ENCODE data around the gene GIPR. TPM values are rescaled to one million over a fixed set of nuclear protein-coding genes. Genes with fewer than 3 reads are reported as not detected.

The GIPR gene
- total and polyA plus RNA-seq, 2 of the 13 experiments (the other 11 are each of a cell fraction or from before 2014, with no cell fraction given), result 0.15 to 1.2 TPM

- peak; percentile 41; the same call in 1 of the 2 replicates for TF ChIP-seq THAP7 (CRISPR knock-in tag; IDR thresholded peaks at IDR 0.05)
- TF ChIP-seq NCOR1 (IDR thresholded peaks at IDR 0.05; ENCODE audit: borderline replicate concordance, low read length), result no peak
- no peak for TF ChIP-seq GLI4 (CRISPR knock-in tag; IDR thresholded peaks at IDR 0.05; ENCODE audit: borderline replicate concordance)
- TF ChIP-seq ZNF629 (CRISPR knock-in tag; conservative IDR thresholded peaks at IDR 0.05), result 0 out of 2 replicates have a peak, but pooled peaks have one; percentile 20
- no peak for TF ChIP-seq ZNF557 (CRISPR knock-in tag; IDR thresholded peaks at IDR 0.05)
- TF ChIP-seq GABPB1 (CRISPR knock-in tag; IDR thresholded peaks at IDR 0.05), result no peak
- TF ChIP-seq ZNF644 (CRISPR knock-in tag; IDR thresholded peaks at IDR 0.05; ENCODE audit: low read depth), result no peak
- no peak for TF ChIP-seq SCMH1 (CRISPR knock-in tag; IDR thresholded peaks at IDR 0.05; ENCODE audit: borderline replicate concordance)
- TF ChIP-seq HOXA7 (CRISPR knock-in tag; IDR thresholded peaks at IDR 0.05), result no peak
- no peak for TF ChIP-seq MZF1 (CRISPR knock-in tag; IDR thresholded peaks at IDR 0.05; ENCODE audit: borderline replicate concordance)
- TF ChIP-seq THRA (CRISPR knock-in tag; IDR thresholded peaks at IDR 0.05; ENCODE audit: borderline replicate concordance), result no peak
- TF ChIP-seq, protein P1, sequence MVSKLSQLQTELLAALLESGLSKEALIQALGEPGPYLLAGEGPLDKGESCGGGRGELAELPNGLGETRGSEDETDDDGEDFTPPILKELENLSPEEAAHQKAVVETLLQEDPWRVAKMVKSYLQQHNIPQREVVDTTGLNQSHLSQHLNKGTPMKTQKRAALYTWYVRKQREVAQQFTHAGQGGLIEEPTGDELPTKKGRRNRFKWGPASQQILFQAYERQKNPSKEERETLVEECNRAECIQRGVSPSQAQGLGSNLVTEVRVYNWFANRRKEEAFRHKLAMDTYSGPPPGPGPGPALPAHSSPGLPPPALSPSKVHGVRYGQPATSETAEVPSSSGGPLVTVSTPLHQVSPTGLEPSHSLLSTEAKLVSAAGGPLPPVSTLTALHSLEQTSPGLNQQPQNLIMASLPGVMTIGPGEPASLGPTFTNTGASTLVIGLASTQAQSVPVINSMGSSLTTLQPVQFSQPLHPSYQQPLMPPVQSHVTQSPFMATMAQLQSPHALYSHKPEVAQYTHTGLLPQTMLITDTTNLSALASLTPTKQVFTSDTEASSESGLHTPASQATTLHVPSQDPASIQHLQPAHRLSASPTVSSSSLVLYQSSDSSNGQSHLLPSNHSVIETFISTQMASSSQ (IDR thresholded peaks at IDR 0.05; ENCODE audit: low read depth), result no peak
- TF ChIP-seq, protein P1 (CRISPR knock-in tag; IDR thresholded peaks at IDR 0.05; ENCODE audit: borderline replicate concordance), result no peak
Observed at GRCh38 chr19:45677351-45678230, 9.6 kb downstream of the GIPR start (continued).
